ELR (cell line): ENCODE data around the gene ORAI1.
"Not testable (repeated sequence)": the region's sequence is repeated elsewhere in the genome, so short reads cannot be mapped to it uniquely, and the experiment has no call there.

Experiments used
- DNase-seq: peaks from one replicate; pipeline ENCODE4 v3.0.0-alpha.2; 2015; ENCODE audit warnings: low read depth

Gene ORAI1

GRCh38 chr12:121603581-121603980, 22.7 kb upstream of the ORAI1 start:
- DNase-seq, result no peak

GRCh38 chr12:121608301-121608700, 18.0 kb upstream of the ORAI1 start:
- no peak for DNase-seq

- DNase-seq, result peak; percentile 37
Measured at GRCh38 chr12:121610239-121611149, 15.8 kb upstream of the ORAI1 start.

- no peak for DNase-seq
Measured at GRCh38 chr12:121611306-121611705, 15.0 kb upstream of the ORAI1 start.

DNA sequence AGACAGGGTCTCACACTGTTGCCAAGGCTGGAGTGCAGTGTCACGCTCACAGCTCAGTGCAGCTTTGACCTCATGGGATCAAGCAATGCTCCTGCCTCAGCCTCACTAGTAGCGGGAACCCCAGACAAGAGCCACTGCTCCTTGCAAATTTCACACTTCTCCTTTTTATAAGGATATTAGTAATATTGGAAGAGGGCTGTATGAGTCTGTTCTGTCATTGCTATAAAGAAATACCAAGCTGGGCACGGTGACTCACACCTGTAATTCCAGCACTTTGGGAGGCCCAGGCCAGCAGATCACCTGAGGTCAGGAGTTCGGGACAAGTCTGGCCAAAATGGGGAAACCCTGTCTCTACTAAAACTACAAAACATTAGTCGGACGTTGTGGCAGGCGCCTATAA, 12.9 kb upstream of the ORAI1 start:
- DNase-seq, result no peak

DNA sequence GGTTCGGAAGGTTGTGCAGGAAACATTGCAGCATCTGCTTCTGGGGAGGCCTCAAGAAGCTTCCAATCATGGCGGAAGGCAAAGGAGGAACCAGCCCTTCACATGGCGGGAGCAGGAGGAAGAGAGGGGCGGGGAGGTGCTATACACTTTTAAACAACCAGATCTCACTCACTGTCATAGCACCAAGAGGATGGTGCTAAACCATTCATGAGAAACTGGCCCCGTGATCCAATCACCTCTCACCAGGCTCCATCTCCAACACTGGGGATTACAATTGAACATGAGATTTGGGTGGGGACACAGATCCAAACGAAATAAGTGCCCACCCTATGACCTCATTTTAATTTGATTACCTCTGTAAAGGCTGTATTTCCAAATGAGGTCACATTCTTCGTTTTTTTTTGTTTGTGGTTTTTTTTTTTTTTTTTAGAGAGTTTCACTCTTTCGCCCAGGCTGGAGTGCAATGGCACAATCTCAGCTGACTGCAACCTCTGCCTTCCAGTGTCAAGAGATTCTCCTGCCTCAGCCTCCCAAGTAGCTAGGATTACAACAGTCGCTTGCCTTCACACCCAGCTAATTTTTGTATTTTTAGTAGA, 11.4 kb upstream of the ORAI1 start:
- DNase-seq, result no peak

DNA sequence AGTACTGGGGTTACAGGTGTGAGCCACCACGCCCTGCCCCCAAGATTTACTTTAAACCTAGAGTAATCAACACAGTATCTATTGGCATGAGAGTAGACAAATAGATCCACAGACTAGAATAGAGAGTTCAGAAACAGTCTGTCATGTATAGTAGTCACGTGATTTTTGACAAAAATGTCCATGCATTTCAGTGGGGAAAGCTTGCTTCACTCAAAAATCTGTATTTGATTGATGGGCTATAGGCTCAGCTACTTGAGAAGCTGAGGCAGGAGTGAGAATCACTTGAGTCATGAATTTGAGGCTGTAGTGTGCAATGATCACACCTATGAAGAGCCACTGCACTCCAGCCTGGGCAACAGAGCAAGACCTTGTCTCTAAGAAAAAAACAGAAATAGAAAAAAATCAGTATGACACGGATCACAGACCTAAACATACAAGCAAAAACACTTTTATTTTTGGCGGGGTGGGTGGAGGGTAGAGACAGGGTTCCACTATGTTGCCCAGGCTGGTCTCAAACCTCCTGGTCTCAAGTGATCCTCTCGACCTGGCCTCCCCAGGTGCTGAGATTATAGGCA, 7.6 kb upstream of the ORAI1 start:
- DNase-seq, result no peak

DNA sequence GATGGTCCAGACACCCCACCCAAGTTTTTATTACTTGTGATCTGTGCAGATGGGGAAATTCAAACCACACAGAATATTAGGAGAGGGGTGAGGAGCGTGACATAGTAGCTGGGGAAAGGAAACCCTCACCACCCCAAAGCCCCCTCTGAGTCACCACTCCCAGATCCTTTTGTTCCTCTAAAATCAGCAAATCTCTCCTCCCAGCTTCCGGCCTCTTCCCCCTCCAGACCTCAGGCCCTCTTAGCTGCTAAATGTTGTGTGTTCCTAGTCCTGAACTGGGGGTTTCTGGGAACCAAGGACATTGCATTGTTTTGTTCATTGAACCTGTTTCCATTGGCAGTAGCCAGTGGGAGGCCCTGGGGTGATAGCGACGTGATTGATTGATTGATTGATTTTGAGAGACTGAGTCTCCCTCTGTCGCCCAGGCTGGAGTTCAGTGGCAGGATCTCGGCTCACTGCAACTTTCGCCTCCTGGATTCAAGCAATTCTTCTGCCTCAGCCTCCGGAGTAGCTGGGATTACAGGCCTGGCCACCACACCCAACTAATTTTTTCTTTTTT, 5.9 kb upstream of the ORAI1 start:
- no peak for DNase-seq

- peak; percentile 80 for DNase-seq
Measured at GRCh38 chr12:121626853-121627640, 717 bp downstream of the ORAI1 start.

DNA sequence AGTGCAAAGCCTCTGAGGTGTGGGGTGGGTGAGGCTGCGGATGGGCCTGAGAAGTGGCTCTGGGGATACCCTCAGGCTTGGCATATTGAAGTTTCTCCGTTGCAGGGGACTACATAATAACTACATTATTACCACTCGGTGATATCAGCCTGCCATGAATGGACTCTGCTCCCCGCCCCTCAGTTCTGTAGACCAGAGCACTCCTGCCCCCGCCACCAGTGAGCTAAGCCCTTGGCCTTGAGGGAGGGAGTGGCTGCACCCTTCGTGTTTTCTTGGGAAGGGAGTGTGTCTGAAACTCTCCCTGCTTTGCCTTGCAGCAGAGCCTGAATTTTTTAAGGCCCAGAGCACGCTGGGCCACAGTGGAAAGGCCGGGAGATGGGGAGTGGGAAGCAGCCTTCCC, 1.7 kb downstream of the ORAI1 start:
- DNase-seq, result peak; percentile 50

DNA sequence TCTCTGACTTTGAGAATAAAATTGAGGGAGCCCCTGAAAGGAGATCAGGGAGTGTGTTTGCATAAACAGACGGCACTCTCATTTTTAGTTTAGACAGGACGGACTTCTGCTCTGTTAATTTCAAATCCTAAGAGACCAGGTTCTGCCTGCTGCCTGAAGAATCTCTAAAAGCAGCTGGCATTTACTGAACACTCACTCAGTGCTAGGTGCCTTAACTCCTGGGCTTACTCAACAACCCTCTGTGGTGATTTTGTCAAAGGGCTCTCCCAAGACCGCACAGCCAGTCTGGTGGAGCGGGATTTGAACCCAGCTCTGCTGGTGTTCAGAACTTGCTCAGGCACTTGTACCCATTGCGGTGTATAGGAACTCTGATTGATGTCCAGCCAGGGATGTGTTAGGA, 2.2 kb downstream of the ORAI1 start:
- peak; percentile 11 for DNase-seq

- no peak for DNase-seq
Measured at GRCh38 chr12:121630791-121631355, 4.5 kb downstream of the ORAI1 start.

DNA sequence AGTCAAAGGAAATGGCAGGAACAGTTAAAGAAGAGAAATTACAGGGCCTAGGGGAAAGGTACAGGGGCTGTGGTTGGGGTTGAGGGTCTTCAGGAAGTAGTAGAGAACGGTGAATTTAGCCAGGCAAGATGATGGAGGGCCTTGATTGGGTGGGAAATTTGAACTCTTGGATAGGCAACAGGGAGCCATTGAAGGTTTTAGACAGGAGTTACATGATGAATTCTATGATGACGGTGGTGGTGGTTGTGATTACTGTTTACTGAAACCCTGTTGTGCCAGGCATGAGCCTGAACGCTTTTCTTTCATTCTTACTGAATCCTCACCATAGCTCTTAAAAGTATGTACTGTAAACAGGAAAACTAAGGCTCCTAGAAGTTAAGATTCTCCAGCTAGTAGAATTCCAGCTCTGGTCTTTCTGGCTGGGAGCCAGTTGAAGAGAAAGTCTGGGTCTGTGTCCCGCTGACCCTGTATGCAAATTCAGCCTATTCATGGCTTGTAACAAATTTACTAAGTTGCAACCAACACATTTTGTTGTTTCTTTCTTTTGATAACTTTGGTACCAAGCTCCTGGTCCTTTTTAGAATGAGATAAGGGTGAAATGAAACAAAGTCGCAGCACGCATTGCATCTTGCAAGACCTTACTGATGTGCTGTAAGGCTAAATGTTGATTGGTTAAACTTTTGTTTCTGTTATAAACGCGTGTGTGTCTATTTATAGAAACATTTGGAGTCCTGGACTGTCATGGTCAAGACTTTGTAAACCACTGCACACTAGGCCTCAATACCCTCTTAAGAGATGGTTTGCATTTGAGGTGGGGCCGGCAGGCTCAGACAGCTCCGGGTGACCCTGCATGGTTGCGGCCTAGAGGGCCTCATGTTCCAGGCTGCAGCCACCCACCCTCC, 6.0 kb downstream of the ORAI1 start:
- no peak for DNase-seq

DNA sequence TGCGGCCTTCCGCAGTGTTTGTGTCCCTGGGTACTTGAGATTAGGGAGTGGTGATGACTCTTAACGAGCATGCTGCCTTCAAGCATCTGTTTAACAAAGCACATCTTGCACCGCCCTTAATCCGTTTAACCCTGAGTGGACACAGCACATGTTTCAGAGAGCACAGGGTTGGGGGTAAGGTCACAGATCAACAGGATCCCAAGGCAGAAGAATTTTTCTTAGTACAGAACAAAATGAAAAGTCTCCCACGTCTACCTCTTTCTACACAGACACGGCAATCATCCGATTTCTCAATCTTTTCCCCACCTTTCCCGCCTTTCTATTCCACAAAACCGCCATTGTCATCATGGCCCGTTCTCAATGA, 7.5 kb downstream of the ORAI1 start:
- DNase-seq, result not testable (repeated sequence)

DNA sequence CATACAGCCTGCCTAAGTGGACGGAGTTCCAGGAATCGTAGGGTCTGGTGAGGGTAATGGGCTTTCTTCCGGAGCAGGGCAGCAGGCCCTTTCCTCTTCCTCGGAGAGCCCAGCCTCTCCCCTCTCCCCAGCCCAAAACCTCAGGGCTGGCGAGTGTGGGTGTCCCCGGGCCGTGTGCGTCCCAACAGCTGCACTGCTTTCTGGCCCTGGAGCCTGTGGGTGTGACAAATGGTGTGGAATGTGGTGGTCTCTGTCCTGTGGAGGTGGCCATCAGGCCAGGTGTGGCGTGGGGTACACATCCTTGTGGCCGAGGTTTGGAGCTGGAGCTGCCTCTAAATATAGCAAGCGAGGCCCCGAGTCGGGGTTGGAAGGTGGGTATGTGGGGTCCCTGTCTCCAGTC, 8.5 kb downstream of the ORAI1 start:
- DNase-seq, result no peak

GRCh38 chr12:121637231-121637914, 11.0 kb downstream of the ORAI1 start:
- no peak for DNase-seq

- DNase-seq, result no peak
Measured at GRCh38 chr12:121638298-121639202, 12.2 kb downstream of the ORAI1 start.

DNA sequence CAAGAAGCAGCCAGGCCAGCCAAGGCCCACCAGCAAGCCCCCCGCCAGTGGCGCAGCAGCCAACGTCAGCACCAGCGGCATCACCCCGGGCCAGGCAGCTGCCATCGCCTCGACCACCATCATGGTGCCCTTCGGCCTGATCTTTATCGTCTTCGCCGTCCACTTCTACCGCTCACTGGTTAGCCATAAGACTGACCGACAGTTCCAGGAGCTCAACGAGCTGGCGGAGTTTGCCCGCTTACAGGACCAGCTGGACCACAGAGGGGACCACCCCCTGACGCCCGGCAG, 15.0 kb downstream of the ORAI1 start:
- no peak for DNase-seq

DNA sequence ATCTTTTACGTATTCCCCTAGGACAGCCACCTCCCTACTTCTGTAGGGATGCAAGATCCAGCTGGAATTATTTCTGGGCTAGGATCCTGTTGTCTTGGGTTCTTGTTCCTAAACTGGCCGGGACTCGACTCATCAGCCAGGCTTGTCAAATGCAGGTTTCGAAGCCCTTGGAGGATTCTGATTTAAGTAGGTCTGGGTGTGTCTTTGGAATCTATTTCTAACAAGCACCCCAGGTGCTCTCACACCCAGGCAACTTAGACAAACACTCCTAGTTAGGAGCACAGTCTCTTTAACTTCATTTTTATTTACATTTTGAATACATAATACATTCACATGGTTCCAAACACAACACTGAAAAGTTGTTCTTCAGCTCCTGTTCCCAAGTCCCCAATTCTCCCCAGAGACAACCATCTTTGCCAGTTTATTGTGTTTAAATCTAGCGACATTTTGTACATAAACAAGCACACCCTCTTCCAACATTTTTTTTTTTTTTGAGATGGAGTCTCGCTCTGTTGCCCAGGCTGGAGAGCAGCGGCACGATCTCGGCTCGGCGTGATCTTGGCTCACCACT, 22.2 kb downstream of the ORAI1 start:
- no peak for DNase-seq
